Measurements from ENCODE around the gene HDAC5.
A peak's percentile ranks its signal among the peaks of the same experiment; 100 is the strongest.
"Not testable (repeated sequence)": the region's sequence is repeated elsewhere in the genome, so short reads cannot be mapped to it uniquely, and the experiment has no call there.

HDAC5 gene

DNA sequence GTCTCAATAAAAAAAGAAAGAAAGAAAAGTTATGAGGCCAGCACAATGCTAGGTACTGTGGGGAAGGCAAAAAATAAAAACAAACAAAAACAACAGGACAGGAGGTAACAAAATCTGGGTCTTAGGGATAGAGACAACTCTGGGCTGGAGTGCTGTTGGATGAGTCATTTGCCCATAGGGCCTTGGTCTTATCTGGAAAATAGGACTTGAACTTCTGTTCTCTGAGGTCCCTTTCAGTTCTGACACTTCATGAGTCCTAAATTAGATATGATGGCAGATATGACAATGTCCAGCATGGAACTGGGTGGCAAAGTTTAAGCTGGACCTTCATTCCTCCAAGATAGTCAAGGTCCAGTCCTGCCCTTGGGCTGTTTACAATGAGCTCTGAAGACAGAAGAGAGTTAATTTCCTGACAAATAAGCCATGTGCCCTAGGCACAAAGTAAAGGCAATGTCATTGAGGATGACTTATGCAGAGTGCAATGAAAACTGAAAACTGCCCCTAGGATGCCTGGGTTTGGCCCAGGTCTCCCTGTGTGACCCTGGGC is 8.9 kb upstream of the HDAC5 start:
- DNase-seq: no peak

DNA sequence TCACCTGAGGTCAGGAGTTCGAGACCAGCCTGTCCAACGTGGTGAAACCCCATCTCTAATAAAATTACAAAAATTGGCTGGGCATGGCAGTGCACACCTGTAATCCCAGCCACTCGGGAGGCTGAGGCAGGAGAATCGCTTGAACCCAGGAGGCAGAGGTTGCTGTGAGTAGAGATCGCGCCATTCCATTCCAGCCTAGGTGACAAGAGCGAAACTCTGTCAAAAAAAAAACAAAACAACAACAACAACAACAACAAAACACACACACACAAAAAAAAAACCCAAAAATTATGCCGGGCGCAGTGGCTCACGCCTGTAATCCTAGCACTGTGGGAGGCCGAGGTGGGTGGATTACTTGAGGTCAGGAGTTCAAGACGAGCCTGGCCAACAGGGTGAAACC is 7.9 kb upstream of the HDAC5 start:
- not testable (repeated sequence) for DNase-seq

DNA sequence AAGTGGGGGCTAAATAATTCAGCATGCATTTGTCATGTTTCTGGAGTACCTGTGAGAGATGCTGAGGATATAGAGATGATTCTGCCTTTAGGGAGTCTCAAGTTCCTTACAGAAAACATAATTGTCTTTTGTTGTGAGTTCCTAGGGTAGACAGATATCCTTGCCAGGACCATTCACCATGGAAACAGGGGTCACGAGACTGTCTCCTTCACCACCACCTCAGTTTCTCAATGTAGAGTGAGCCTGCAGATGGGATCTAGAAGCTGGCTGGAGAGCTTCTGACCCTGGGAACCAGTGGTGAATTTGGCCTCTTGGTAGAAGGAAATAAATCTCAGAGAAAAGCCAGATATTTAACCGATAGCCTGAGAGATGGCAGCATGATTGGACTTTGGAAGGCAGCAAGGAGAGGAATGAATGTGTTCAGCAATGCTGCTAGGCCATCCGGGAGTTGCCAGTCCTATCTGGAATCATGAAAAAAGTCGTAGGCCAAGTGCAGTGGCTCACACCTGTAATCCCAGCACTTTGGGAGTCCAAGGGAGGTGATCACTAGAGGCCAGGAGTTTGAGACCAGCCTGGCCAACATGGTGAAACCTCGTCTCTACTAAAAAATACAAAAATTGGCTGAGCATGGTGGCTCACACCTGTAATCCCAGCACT is 7.4 kb upstream of the HDAC5 start:
- no peak for DNase-seq

DNA sequence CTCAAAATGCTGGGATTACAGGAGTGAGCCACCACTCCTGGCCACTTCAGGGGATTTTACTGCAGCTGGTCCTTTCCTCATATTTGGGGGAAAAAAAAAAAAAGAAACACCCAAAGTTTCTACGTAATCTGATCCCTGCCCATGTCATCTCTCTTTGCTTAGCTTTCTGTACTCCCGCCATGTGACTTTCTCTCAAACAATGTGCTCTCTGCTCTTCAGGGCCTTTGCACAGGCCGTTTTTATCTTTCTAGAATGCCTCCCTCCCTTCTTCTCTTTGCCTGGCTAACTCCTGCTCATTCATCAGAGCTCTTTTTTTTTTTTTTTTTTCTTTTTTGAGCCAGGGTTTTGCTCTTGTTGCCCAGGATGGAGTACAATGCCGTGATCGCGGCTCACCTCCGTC is 4.9 kb upstream of the HDAC5 start:
- DNase-seq: no peak

DNA sequence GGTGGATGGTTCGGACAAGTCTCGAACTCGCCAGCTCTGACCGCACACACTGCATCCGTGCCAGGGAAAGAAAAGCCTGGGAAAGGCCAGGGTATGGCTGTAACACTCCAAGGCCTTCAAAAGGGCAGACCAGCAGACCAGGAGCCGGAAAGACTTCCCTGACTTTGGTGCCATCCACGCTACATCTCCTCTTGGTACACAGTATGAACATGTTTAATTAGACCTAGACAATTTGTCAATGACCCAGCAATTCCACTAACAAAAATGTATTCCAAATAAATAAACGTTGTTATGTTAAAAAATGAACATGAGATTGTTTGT is 637 bp upstream of the HDAC5 start:
- no peak for DNase-seq

DNA sequence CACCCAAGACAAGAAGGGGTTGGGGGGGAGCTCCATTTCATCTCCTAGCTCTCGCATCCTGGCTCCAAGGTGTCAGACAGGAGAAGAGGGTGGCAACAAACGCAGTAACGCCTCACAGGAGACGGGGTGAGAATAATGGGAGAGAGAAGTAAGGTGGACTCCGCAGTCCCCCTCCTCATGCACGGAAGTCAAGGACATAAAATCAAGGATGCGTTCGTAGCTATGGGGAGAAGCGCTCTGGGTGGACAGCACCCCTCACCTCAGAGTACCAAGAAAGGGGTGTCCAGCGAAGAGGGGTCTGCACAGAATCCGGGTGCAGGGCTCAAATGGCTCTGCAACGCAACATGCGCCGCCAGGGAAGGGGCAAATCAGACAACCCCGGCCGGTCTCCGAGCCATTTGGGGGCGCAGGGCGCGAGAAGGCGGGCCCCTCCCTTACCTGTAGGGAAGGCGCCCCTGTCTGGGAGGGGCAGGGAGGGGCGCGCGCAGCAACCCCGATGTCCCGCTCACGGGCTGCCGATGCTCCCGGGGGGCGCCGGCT is 555 bp downstream of the HDAC5 start:
- peak in 1 of 2 donors; percentile 21 for DNase-seq

DNA sequence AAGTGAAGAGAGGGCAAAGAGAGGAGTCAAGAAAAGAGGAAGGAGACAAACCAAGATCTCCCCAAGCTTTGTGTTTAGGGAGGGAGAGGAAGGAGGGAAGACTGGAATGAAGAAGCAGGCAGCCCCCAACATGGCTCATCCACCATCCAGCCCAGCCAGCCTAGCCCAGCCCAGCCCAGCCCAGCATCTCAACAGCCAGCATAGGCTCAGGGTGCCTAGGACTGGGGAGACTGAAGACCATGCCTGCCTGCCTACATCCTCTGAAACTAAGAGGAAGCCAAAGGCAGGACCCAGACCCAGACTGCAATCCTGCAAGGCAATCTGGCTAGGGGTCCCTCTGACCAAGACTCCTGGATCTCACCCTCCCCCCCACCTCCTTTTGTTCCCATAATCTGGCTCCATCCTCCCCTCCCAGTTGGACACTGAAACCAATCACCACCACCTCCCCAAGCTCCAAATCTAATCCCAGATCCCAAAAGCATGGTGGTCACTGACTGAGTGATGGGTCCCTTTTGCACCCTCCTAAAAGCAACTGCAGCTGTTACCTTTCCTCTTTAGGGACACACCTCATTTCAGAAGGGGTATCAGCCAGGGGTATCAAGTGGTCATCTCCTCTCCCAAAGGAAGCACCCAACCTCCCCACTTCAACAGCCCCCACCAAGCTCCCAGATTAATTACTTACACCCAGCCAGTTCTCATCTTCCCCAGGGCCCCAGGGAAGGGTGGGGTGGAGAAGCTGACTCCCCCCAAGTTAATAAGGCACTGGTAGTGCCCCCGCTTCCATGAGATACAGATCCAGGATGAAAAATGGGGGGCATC is 1.2 kb downstream of the HDAC5 start:
- DNase-seq: no peak

DNA sequence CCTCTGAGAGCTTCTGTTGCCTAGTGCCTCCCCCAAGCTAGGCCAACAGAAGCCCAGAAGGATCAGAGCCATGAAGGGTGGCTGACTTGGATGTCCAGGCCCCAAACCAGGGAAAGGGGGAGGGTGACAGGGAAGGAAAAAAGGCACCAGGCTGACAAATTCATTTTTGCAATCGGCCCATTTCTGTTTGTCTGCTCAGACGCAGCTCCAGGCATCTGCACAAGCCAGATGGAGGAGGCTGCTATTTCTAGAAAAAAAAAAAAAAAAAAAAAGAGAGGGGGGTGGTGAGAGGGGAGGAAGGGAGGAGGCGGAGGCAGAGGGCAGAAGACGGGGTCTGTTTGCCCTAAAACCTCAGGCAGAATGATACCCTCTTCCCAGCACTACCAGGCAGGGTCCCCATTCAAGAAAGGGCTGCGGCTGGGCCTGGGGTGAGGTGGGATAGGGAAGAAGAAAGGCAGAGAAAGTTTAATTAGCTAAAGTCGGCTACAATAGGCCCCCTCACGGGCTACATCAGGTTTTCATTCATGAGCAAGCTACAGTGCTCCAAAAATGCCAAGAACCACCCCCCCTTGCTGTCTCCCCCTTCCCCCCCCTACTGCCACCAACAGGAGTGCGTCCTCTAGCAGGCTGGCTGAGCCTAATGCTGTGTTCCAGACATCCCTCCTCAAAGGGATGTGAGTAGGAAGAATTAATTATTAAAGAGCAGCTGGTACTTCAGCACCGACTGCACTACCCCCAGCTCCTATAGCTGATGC is 2.4 kb downstream of the HDAC5 start:
- DNase-seq: no peak

DNA sequence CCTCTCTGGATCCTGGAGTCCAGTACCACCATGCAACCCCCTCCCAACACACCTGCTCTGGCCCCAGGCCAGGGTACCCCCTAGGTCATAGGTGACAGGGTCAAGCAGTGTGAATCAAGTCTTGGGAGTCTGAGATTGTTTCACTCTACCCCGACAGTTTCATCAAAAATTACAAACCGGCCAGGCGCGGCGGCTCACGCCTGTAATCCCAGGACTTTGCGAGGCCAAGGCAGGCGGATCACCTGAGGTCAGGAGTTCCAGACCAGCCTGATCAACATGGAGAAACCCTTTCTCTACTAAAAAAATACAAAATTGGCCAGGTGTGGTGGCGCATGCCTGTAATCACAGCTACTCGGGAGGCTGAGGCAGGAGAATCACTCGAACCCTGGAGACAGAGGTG is 3.2 kb downstream of the HDAC5 start:
- not testable (repeated sequence) for DNase-seq

DNA sequence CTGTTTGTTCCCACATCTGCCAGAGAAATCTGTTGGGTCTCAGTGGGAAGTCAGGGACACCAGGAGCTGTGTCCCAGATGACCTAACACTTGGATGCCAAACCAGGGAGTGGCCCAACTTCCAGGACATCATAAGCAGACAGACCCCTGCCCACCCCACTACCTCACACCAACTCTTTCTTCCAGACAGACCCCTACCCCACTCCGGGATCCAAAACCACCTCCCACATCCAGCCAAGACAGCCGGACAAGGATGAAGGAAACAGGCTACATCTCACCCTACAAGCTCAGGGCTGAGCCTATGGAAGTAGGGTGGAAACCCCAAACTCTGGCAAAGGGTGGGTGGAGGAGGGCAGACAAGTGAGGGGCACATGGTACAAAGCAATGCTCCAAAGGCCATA is 3.6 kb downstream of the HDAC5 start:
- no peak for DNase-seq

DNA sequence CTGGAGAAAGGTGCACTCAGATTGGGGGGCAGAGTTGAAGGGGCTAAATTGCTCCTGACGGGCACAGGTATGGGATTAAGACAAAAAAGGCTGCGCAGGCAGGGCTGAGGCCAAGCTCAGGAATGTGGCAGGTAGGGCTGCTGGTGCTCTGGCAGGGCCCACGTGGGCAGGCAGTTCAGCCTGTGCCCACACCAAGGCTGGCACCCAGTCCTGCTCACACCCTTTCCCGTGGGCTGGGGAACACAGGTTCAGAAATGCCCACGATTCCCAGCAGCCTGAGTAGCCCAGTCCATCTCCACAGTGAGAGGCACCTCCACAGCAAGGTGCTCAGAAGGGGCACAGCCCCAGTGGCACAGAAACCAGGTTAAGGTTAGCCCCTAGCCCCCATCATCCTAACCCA is 4.4 kb downstream of the HDAC5 start:
- no peak for DNase-seq

DNA sequence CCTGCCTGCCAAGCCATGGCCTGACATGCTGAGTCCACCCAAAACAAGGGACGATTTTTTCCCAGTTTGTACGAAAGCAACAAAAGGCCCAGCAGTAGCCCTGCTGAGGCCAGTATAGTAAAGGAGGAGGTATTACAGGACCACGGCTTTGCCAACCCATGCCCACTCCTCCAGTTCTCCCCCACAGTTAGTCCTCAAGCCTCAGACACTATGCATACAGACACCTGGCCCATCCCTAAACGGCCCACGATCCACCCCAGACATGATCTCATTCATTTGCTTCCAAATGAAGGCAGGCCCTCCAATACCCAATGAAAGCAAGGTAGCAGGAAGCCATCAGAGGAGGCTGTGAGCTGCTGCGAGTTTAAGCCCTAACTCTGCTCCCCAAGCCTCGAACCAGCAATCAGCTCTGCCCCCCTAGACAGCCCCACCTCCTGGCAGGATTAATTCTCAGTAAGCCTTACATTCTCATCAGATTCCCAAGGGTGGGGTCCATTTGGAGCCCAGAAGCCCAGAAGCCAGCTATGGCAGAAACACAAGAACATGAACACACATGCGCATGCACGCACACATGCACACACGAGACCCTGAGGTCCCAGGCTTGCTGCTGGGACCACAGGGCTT is 4.9 kb downstream of the HDAC5 start:
- no peak for DNase-seq

DNA sequence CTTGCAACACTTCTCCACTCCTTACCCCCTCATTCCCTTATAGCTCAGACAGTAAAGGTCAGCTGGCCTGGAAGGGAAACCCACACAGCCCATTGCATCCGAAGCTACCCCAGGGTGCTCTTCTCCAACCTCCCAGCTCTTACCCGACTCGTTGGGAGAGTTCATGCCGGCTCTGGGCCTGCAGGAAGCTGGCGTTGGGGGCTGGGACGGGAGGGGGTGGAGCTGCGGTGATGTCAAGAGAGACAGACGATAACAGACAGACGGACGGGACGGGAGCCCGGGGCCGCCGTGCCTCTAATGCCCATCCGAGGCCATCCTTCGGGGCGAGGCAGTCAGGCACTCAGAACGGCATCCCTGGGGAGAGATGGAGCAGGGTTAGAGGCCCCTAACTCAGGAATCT is 6.1 kb downstream of the HDAC5 start:
- no peak for DNase-seq

DNA sequence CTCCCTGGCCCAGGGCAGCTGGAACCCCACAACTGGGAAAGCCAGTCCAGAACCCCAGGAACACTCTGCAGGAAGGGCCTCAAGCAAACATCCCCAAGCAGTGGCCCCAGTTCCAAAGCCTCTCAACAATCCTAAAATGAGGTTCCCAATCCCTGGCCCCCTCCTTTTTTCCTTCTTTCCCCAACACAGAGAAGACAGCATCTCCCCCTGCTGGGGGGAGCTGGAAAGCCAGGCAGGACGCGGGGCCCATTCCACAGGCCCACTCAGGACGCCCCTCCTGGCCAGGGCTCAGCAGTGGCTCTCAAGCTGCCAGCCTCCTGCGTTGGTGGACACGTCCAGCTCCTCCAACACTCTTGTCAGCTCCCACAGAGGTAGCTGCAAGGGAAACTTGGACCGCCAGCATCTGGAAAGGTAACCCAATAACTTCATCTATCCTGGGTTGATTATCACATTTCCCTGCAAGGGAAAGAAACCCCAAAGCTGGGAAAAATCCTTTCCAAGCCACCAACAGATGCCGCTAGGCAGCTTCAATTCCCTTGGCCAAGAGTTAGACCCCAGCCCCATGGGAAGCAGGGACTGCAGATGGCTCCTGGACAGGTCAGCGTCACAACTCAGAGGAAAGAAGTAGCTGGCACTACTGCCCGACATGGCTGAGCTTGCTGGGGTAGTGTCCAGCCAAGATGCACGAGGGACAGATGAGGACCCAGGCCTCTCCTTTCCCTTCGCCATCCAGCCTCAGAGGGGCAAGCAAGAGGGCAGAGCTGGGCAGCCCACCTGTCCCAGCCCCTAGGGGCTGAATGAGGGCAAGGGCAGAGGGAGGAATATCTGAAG is 7.6 kb downstream of the HDAC5 start:
- no peak for DNase-seq

DNA sequence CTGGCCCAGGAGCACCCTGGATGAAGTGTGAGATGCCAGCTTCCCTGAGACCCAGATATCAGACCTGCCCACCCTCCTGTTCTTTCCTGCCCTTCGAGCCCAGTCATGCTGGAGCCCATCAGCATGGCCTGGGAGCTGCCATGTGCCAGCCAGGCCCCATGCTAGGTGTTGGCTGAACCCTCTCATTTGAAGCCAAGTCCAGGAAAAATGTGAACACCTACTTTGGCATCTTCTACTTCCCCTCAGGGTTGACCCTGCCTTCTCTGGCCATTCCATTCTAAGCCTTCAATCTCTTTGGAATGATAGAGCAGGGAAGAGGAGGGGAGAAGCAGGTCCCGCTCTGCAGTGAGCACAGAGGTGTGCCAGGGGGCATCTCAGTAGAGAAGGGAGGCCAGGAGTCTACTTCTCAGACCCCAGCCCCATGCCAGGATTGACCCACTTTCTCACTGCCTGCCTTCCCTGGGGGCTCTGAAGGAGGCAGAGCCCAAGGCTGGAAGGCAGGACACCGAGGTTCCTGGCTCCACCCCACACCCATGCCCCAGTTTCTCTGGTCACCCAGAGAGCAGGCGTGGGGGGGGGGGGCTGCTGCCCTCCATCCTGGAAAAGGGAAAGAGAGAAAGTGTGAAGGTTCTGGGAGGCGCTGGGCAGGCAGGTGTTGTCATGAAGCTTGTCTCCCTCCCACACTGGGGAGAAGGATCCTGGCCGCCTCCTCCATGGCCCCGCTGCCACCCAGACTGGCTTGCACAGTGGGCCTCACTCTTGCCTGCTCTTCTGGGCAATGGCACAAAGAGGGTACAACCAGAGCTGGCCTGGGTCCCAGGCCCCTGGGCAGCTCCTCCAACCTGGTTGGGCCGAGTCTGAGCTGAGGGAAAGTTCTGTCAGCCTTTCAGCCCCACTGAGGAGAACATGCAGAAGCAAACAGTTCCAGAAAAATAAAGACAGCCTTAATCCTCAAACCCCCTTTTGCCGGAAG is 9.3 kb downstream of the HDAC5 start:
- DNase-seq: no peak

DNA sequence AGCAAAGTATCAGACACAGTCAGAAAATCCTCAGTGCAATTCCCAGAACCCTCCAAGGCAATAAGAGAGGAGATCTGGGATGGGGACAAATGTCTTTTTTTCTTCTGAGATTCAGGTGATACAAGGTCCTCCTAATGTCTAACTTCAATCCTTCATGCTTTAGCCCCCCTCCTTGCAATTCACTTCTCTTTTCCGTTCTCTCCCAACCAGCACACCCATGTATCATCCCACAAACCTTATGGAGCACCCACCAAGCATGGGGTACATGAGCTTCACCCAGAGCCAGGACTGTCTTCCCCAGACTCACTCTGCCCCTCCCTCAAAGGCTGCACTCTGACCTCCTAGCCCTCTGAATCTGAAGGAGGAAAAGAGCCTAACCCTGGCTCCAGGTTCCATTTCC is 10.1 kb downstream of the HDAC5 start:
- DNase-seq: no peak

DNA sequence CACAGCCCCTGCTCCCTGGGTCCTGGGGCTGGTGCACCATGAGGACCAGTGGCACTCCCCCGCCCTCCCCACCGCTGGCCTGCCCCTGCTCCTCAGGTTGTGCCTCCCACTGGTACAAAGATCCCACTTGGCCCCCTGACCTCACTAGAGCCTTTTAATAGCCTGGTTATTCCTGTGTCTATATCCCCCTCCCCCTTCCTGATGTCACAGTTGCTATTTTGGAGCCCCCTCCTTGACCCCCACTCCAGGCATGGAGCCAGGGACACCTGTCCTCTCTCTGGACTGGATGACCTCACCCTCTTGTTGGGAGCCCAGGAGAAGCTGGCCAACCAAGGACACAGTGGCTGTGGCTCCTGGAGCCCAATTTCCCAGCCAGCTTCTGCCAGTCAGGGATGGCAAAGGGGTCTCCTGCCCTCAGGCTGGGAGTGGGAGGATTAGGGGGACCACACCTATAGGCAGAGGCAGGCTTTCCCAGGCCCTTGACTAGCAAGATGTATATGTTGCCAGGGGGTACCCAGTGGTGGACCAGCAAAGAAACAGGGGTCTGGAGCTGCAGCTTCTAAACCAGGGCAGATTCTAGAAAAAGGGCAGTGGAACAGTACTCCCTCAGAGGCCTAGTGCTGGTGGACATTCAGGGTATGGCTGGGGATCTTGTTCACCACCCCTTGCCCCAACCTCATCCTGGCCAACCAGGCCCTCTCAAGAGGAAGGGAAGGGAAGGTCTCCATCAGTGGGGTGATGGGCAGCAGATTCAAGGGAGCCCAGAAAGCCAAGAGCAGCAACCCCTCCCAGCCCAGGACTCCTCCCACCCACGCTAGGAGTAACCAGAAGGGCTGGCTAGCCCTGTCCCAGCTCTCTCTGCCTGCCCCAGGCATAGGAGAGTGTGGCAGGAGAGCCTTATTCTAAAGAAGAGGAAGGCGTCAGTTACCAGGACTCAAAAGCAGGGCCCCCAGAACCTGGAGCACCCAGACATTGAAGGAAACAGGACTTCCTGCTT is 10.9 kb downstream of the HDAC5 start:
- no peak for DNase-seq

DNA sequence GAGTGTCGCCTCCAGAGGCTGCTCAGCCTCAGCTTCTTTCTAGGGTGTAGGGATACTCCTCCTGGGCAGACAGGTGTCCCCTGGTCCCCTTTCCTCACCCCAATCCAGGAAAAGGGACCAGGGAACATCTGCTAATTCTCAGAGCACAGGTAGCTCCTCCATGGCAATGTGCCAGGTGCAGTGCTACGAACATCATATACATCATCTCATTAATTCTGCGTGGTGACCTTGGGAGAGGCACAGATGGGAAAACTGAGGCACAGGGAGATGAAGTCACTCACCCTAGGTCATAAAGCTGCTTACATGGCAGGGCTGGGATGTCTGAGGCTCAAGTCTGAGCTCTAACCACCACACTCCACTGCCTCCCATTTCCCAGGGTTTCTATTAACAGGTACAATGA is 11.7 kb downstream of the HDAC5 start:
- DNase-seq: no peak

DNA sequence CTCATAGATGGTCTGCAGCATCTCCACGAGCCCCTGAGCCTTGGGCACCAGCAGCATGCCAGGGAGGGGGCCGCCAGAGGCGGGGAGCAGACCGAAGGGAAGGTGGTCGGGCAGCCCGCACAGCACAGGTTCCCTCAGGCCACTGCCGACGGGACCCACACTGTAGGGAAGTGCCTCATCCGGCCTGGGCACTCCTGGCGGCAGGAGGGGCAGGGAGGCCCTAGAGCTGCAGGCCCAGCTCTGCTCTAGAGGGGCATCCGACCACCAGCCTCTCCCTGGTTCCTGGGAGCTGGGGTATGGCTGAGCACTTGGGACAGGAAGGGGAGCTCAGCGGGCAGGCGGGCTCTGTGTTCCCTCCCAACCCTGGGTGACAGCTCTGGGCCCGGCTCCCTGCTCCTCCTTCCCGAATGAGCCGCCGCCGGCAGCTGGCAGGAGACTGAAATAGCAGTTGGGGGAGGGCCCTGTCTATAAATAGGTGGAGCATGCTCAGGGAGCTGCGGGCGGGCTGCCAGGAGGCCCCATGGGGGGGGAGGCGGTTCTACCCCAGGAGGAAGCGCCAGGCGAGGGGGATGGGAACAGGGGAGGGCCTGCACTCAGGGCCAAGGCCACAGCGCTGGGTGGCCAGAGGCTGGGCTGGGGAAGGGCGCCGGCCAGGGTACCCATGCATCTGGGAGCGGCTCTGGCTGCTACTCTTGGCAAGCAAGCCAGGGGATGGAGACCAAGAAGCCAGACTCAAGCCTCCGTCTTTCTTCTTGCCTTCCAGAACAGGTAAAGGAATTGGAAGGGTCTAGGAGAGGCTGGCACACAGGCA is 12.4 kb downstream of the HDAC5 start:
- peak; percentile 63 to 81 for DNase-seq

All from bone marrow (tissue), 2 donors.